Liver (tissue), 9 donors: ENCODE measurements around the gene FAM9C. TPM values are rescaled to one million over a fixed set of nuclear protein-coding genes. Genes with fewer than 3 reads are reported as not detected.

Experiments used
- DNase-seq: peaks from one replicate; pipeline ENCODE4 v3.0.0-alpha.2; 2017; ENCODE audit warnings: low spot score
- H3K27ac ChIP-seq, 2 donors: one replicate each; pipeline ENCODE4 v1.7.0; 2013; ENCODE audit warnings: inconsistent platforms in 2 of 2, low read length in 2 of 2, control low read depth in 1 of 2, low read depth in 1 of 2, mild to moderate bottlenecking in 1 of 2
- H3K27me3 ChIP-seq, 4 donors: one replicate each; pipeline versions ENCODE4 v1.6.1 to v1.7.0; 2013; ENCODE audit warnings: low read length in 3 of 4, inconsistent platforms in 1 of 4, mild to moderate bottlenecking in 1 of 4, moderate library complexity in 1 of 4; ENCODE audit not compliant: control insufficient read depth in 4 of 4, insufficient read depth in 4 of 4
- H3K36me3 ChIP-seq, 4 donors: one replicate each; pipeline versions ENCODE4 v1.6.1 to v1.7.0; 2013; ENCODE audit warnings: low read length in 3 of 4, mild to moderate bottlenecking in 3 of 4, low read depth in 1 of 4, moderate library complexity in 1 of 4; ENCODE audit not compliant: control insufficient read depth in 4 of 4, insufficient read depth in 3 of 4
- H3K4me1 ChIP-seq, 4 donors: one replicate each; pipeline versions ENCODE4 v1.6.1 to v1.7.0; 2013; ENCODE audit warnings: low read length in 3 of 4, mild to moderate bottlenecking in 3 of 4, moderate library complexity in 1 of 4; ENCODE audit not compliant: control insufficient read depth in 4 of 4, insufficient read depth in 4 of 4
- H3K4me3 ChIP-seq, 3 donors: one replicate each; pipeline versions ENCODE4 v1.6.1 to v1.7.0; 2013; ENCODE audit warnings: low read length in 3 of 3, control low read depth in 1 of 3, low read depth in 1 of 3, mild to moderate bottlenecking in 1 of 3
- H3K9ac ChIP-seq, 2 donors: one replicate each; pipeline ENCODE4 v1.7.0; 2013; ENCODE audit warnings: low read length in 2 of 2, mild to moderate bottlenecking in 2 of 2, moderate library complexity in 2 of 2, control low read depth in 1 of 2, low read depth in 1 of 2
- H3K9me3 ChIP-seq, 4 donors: one replicate each; pipeline versions ENCODE4 v1.6.1 to v1.7.0; 2013; ENCODE audit warnings: low read length in 3 of 4; ENCODE audit not compliant: control insufficient read depth in 4 of 4
- EGR1 ChIP-seq, 2 donors: IDR thresholded peaks; 2 replicates each; pipeline ENCODE4 v1.6.1; 2016 to 2018; ENCODE audit warnings: antibody characterized with exemption in 2 of 2, low read depth in 2 of 2
- FOXA1 ChIP-seq: IDR thresholded peaks from 2 replicates; pipeline ENCODE4 v1.6.1; 2016; ENCODE audit warnings: antibody characterized with exemption
- FOXA2 ChIP-seq: IDR thresholded peaks from 2 replicates; pipeline ENCODE4 v1.6.1; 2016; ENCODE audit warnings: antibody characterized with exemption
- GABPA ChIP-seq, 2 donors: IDR thresholded peaks in 1 of 2; conservative IDR thresholded peaks in 1 of 2; 2 replicates each; pipeline ENCODE4 v1.6.1; 2016; ENCODE audit warnings: antibody characterized with exemption in 2 of 2, mild to moderate bottlenecking in 1 of 2, moderate library complexity in 1 of 2
- HNF4A ChIP-seq, 2 donors: conservative IDR thresholded peaks; 2 replicates each; pipeline ENCODE4 v1.6.1; 2016; ENCODE audit warnings: antibody characterized with exemption in 2 of 2, mild to moderate bottlenecking in 2 of 2
- HNF4G ChIP-seq: IDR thresholded peaks from 2 replicates; pipeline ENCODE4 v1.6.1; 2016; ENCODE audit warnings: antibody characterized with exemption
- JUND ChIP-seq, 2 donors: IDR thresholded peaks; 2 replicates each; pipeline ENCODE4 v1.6.1; 2016; ENCODE audit warnings: antibody characterized with exemption in 2 of 2
- NR2F2 ChIP-seq: IDR thresholded peaks from 2 replicates; pipeline ENCODE4 v1.6.1; 2016; ENCODE audit warnings: antibody characterized with exemption
- RAD21 ChIP-seq, 2 donors: IDR thresholded peaks; 2 replicates each; pipeline ENCODE4 v1.6.1; 2016; ENCODE audit warnings: antibody characterized with exemption in 2 of 2, mild to moderate bottlenecking in 2 of 2
- RXRA ChIP-seq, 2 donors: IDR thresholded peaks; 2 replicates each; pipeline ENCODE4 v1.6.1; 2017 to 2018; ENCODE audit warnings: antibody characterized with exemption in 2 of 2, mild to moderate bottlenecking in 1 of 2
- SP1 ChIP-seq: IDR thresholded peaks from 2 replicates; pipeline ENCODE4 v1.6.1; 2018; ENCODE audit warnings: antibody characterized with exemption, mild to moderate bottlenecking
- TAF1 ChIP-seq: conservative IDR thresholded peaks from 2 replicates; pipeline ENCODE4 v1.6.1; 2016; ENCODE audit warnings: antibody characterized with exemption, mild to moderate bottlenecking
- YY1 ChIP-seq: IDR thresholded peaks from 2 replicates; pipeline ENCODE4 v1.6.1; 2016; ENCODE audit warnings: antibody characterized with exemption, mild to moderate bottlenecking
- WGBS: extraction: QIAGEN DNeasy Blood & Tissue Kit; methylation state at CpG from one replicate; pipeline ENCODE4 v1.1.7; 2013; 5-methylcytosine and 5-hydroxymethylcytosine counted together
- polyA plus RNA-seq, 2 donors: library from polyadenylated mRNA; stranded (reverse) in 1 of 2; unstranded in 1 of 2; fragments of 200-250 nt in 1 of 2; fragments of >200 nt in 1 of 2; fragmentation: Nextera tagmentation in 1 of 2; extraction: Ambion mirVana in 1 of 2; gene quantifications; one replicate each; pipeline versions ENCODE4 v1.2.1 to v1.2.3, GENCODE V29; 2013 to 2015
- total RNA-seq, 2 donors: library from RNA; depleted of rRNA; stranded (reverse); fragments of >200 nt; gene quantifications; one replicate each; pipeline ENCODE4 v1.2.3, GENCODE V29; 2014
- TF ChIP-seq, protein P1 (sequence below): IDR thresholded peaks from 2 replicates; pipeline ENCODE4 v1.6.1; 2016; ENCODE audit warnings: antibody characterized with exemption, mild to moderate bottlenecking
- TF ChIP-seq, protein P2 (sequence below): fragments of 150-350 bp; IDR thresholded peaks from 2 replicates; pipeline ENCODE4 v1.5.1; 2017; ENCODE audit warnings: improper control_type of control experiment, low read depth, low read length; ENCODE audit not compliant: missing input control
- TF ChIP-seq, protein P3 (sequence below): IDR thresholded peaks from 2 replicates; pipeline ENCODE4 v1.6.1; 2016; ENCODE audit warnings: antibody characterized with exemption
- TF ChIP-seq, protein P4 (sequence below): IDR thresholded peaks from 2 replicates; pipeline ENCODE4 v1.6.1; 2016; ENCODE audit warnings: antibody characterized with exemption
- TF ChIP-seq, protein P5 (sequence below): IDR thresholded peaks from 2 replicates; pipeline ENCODE4 v1.6.1; 2016; ENCODE audit warnings: antibody characterized with exemption
- donor health status: healthy.
- donor health status: healthy.
- donor health status: healthy.
- donor health status: healthy.
- donor health status: healthy.

The FAM9C gene
- total and polyA plus RNA-seq, 4 donors: not detected

DNA sequence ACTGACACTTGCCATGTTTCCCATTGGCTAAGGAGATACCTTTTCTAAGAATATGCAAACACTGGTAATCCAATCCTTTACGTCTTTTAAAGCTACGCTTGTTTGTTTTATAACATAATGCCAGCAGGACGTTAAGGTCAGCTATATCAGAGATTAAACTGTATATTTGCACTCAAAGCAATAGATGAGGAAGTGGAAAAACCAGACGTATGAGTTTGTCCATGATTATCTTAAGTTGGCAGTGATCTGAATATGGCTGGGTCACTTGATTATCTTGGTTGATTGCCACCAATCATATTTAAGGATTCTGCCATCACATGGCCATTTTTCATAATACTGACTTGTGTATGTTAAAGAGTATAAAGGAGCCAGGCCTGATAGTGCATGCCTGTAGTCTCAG lies 50.1 kb downstream of the FAM9C start:
- TF ChIP-seq, protein P1, sequence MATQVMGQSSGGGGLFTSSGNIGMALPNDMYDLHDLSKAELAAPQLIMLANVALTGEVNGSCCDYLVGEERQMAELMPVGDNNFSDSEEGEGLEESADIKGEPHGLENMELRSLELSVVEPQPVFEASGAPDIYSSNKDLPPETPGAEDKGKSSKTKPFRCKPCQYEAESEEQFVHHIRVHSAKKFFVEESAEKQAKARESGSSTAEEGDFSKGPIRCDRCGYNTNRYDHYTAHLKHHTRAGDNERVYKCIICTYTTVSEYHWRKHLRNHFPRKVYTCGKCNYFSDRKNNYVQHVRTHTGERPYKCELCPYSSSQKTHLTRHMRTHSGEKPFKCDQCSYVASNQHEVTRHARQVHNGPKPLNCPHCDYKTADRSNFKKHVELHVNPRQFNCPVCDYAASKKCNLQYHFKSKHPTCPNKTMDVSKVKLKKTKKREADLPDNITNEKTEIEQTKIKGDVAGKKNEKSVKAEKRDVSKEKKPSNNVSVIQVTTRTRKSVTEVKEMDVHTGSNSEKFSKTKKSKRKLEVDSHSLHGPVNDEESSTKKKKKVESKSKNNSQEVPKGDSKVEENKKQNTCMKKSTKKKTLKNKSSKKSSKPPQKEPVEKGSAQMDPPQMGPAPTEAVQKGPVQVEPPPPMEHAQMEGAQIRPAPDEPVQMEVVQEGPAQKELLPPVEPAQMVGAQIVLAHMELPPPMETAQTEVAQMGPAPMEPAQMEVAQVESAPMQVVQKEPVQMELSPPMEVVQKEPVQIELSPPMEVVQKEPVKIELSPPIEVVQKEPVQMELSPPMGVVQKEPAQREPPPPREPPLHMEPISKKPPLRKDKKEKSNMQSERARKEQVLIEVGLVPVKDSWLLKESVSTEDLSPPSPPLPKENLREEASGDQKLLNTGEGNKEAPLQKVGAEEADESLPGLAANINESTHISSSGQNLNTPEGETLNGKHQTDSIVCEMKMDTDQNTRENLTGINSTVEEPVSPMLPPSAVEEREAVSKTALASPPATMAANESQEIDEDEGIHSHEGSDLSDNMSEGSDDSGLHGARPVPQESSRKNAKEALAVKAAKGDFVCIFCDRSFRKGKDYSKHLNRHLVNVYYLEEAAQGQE: no peak
- TF ChIP-seq RAD21 (IDR thresholded peaks at IDR 0.05) (no peak), HNF4G (no peak), TAF1 (no peak), EGR1 (IDR thresholded peaks at IDR 0.05; ENCODE audit: low read depth in 2 of 2) (no peak), JUND (IDR thresholded peaks at IDR 0.05) (no peak), YY1 (no peak), RXRA (IDR thresholded peaks at IDR 0.05) (no peak), FOXA2 (no peak), GABPA (IDR thresholded peaks at IDR 0.05 in 1 of 2, conservative IDR thresholded peaks at IDR 0.05 in 1 of 2) (no peak), HNF4A (conservative IDR thresholded peaks at IDR 0.05) (no peak), NR2F2 (no peak), FOXA1 (no peak), SP1 (no peak)
- TF ChIP-seq, protein P2, sequence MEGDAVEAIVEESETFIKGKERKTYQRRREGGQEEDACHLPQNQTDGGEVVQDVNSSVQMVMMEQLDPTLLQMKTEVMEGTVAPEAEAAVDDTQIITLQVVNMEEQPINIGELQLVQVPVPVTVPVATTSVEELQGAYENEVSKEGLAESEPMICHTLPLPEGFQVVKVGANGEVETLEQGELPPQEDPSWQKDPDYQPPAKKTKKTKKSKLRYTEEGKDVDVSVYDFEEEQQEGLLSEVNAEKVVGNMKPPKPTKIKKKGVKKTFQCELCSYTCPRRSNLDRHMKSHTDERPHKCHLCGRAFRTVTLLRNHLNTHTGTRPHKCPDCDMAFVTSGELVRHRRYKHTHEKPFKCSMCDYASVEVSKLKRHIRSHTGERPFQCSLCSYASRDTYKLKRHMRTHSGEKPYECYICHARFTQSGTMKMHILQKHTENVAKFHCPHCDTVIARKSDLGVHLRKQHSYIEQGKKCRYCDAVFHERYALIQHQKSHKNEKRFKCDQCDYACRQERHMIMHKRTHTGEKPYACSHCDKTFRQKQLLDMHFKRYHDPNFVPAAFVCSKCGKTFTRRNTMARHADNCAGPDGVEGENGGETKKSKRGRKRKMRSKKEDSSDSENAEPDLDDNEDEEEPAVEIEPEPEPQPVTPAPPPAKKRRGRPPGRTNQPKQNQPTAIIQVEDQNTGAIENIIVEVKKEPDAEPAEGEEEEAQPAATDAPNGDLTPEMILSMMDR: no peak
- TF ChIP-seq, protein P3, sequence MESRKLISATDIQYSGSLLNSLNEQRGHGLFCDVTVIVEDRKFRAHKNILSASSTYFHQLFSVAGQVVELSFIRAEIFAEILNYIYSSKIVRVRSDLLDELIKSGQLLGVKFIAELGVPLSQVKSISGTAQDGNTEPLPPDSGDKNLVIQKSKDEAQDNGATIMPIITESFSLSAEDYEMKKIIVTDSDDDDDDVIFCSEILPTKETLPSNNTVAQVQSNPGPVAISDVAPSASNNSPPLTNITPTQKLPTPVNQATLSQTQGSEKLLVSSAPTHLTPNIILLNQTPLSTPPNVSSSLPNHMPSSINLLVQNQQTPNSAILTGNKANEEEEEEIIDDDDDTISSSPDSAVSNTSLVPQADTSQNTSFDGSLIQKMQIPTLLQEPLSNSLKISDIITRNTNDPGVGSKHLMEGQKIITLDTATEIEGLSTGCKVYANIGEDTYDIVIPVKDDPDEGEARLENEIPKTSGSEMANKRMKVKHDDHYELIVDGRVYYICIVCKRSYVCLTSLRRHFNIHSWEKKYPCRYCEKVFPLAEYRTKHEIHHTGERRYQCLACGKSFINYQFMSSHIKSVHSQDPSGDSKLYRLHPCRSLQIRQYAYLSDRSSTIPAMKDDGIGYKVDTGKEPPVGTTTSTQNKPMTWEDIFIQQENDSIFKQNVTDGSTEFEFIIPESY: no peak
- TF ChIP-seq, protein P4, sequence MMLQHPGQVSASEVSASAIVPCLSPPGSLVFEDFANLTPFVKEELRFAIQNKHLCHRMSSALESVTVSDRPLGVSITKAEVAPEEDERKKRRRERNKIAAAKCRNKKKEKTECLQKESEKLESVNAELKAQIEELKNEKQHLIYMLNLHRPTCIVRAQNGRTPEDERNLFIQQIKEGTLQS: no peak
- TF ChIP-seq, protein P5, sequence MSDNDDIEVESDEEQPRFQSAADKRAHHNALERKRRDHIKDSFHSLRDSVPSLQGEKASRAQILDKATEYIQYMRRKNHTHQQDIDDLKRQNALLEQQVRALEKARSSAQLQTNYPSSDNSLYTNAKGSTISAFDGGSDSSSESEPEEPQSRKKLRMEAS: no peak
- DNase-seq: no peak
- H3K4me3 ChIP-seq: no peak overlapping the region
- H3K36me3 ChIP-seq: no peaks in the 10 kb centered on the region
- no peaks in the 10 kb centered on the region for H3K9me3 ChIP-seq
- 75% methylated on average over 4 of the region's 4 CpGs for WGBS
- peaks cover 4 to 14% (median 14%) of the 10 kb centered on the region in 4 donors for H3K4me1 ChIP-seq
- H3K27ac ChIP-seq: no peak overlapping the region
- H3K27me3 ChIP-seq: no peaks in the 10 kb centered on the region
- no peak overlapping the region for H3K9ac ChIP-seq
